Measurements from ENCODE around the gene CCDC15.

Gene CCDC15

DNA sequence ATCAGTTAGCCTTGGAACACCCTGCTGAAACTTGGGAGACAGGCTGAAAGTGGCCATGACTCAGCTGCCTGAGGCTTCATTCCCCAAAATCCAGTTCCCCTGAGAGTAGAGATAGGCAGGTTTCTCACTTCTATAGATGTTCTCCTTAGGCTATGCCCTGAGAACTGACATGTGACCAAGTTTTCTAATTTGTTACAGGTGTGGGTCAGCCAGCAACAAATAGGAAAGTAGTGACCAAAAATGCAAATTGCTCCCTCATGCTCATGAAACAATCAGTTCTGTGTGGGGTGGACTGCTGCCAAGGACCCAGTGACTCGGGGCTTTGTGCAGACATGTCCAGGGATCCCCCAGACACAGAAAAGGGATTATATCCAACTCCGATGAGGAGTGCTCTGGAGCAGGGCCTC, 7.3 kb upstream of the CCDC15 start:
- 73% methylated on average over 2 of the region's 2 CpGs for WGBS
- Histone ChIP-seq H3K4me2 (ENCODE audit: low read length, poor library complexity, severe bottlenecking) (no peak overlapping the region), H2BK5ac (ENCODE audit: low read depth, low read length, poor library complexity, severe bottlenecking) (no peak overlapping the region)

GRCh38 chr11:124950601-124951330, 3.2 kb upstream of the CCDC15 start:
- Histone ChIP-seq H4K91ac (ENCODE audit: low read length) (no peak overlapping the region), H3K4me2 (ENCODE audit: low read length, poor library complexity, severe bottlenecking) (no peak overlapping the region), H3K9me3 (ENCODE audit: control insufficient read depth, low read length) (peaks cover 2% of the 10 kb centered on the region), H3K27me3 (ENCODE audit: control insufficient read depth in 1 of 2, insufficient read depth in 1 of 2, low read length in 2 of 2) (no peaks in the 10 kb centered on the region), H3K9ac (ENCODE audit: low read length) (no peak overlapping the region), H3K27ac (ENCODE audit: low read length, poor library complexity, severe bottlenecking) (no peak overlapping the region), H4K8ac (ENCODE audit: low read length) (no peak overlapping the region), H3K4me3 (ENCODE audit: insufficient read depth in 1 of 2, low read depth in 1 of 2, low read length in 2 of 2) (no peak overlapping the region), H2BK12ac (ENCODE audit: low read length in 2 of 2) (no peak overlapping the region), H2BK5ac (ENCODE audit: low read depth, low read length, poor library complexity, severe bottlenecking) (no peak overlapping the region), H3K18ac (ENCODE audit: low read depth in 1 of 2, low read length in 2 of 2) (no peak overlapping the region), H2BK120ac (ENCODE audit: low read depth, low read length) (no peak overlapping the region), H3K4ac (ENCODE audit: low read depth in 1 of 2, low read length in 2 of 2) (no peak overlapping the region), H2AK5ac (ENCODE audit: low read length, severe bottlenecking) (no peak overlapping the region), H2AFZ (ENCODE audit: low read depth, low read length) (no peak overlapping the region), H2BK15ac (ENCODE audit: low read depth, poor library complexity, severe bottlenecking) (no peak overlapping the region), H3K4me1 (ENCODE audit: control insufficient read depth, insufficient read depth, low read depth, low read length) (peaks cover 2% of the 10 kb centered on the region), H3K79me1 (replicated peaks; ENCODE audit: low read length, poor library complexity, severe bottlenecking) (no peaks in the 10 kb centered on the region), H3K23ac (ENCODE audit: low read length in 2 of 2) (no peak overlapping the region), H3K36me3 (ENCODE audit: control insufficient read depth in 1 of 2, insufficient read depth in 2 of 2, low read depth in 1 of 2, low read length in 2 of 2) (no peaks in the 10 kb centered on the region), H3K14ac (ENCODE audit: low read length in 2 of 2) (no peak overlapping the region)
- DNase-seq = no peak

More for the DNA sequence above, 7.3 kb upstream of the CCDC15 start:
- H4K8ac ChIP-seq (ENCODE audit: low read length) = no peak overlapping the region
- H3K27ac ChIP-seq (ENCODE audit: low read length, poor library complexity, severe bottlenecking) = no peak overlapping the region
- no peak overlapping the region for H3K4ac ChIP-seq (ENCODE audit: low read depth in 1 of 2, low read length in 2 of 2)
- no peak overlapping the region for H2BK12ac ChIP-seq (ENCODE audit: low read length in 2 of 2)
- no peak overlapping the region for H3K14ac ChIP-seq (ENCODE audit: low read length in 2 of 2)
- no peak overlapping the region for H4K91ac ChIP-seq (ENCODE audit: low read length)
- H3K4me1 ChIP-seq (ENCODE audit: control insufficient read depth, insufficient read depth, low read depth, low read length) = no peaks in the 10 kb centered on the region
- H2AFZ ChIP-seq (ENCODE audit: low read depth, low read length) = no peak overlapping the region
- peak overlapping the region; percentile 68 for H3K9ac ChIP-seq (ENCODE audit: low read length)
- H3K36me3 ChIP-seq (ENCODE audit: control insufficient read depth in 1 of 2, insufficient read depth in 2 of 2, low read depth in 1 of 2, low read length in 2 of 2) = no peaks in the 10 kb centered on the region
- H3K18ac ChIP-seq (ENCODE audit: low read depth in 1 of 2, low read length in 2 of 2) = no peak overlapping the region
- no peak overlapping the region for H2BK120ac ChIP-seq (ENCODE audit: low read depth, low read length)
- H3K4me3 ChIP-seq (ENCODE audit: insufficient read depth in 1 of 2, low read depth in 1 of 2, low read length in 2 of 2) = no peak overlapping the region
- H3K9me3 ChIP-seq (ENCODE audit: control insufficient read depth, low read length) = peaks cover 2% of the 10 kb centered on the region
- DNase-seq = no peak
- H3K79me1 ChIP-seq (replicated peaks; ENCODE audit: low read length, poor library complexity, severe bottlenecking) = no peaks in the 10 kb centered on the region
- no peaks in the 10 kb centered on the region for H3K27me3 ChIP-seq (ENCODE audit: control insufficient read depth in 1 of 2, insufficient read depth in 1 of 2, low read length in 2 of 2)
- no peak overlapping the region for H2BK15ac ChIP-seq (ENCODE audit: low read depth, poor library complexity, severe bottlenecking)
- H2AK5ac ChIP-seq (ENCODE audit: low read length, severe bottlenecking) = no peak overlapping the region
- H3K23ac ChIP-seq (ENCODE audit: low read length in 2 of 2) = no peak overlapping the region

GRCh38 chr11:124951341-124951740, 2.7 kb upstream of the CCDC15 start:
- no peak overlapping the region for H3K18ac ChIP-seq (ENCODE audit: low read depth in 1 of 2, low read length in 2 of 2)
- no peaks in the 10 kb centered on the region for H3K27me3 ChIP-seq (ENCODE audit: control insufficient read depth in 1 of 2, insufficient read depth in 1 of 2, low read length in 2 of 2)
- WGBS = 87% methylated on average over 2 of the region's 3 CpGs
- H2AK5ac ChIP-seq (ENCODE audit: low read length, severe bottlenecking) = no peak overlapping the region
- no peak overlapping the region for H4K91ac ChIP-seq (ENCODE audit: low read length)
- H3K4me3 ChIP-seq (ENCODE audit: insufficient read depth in 1 of 2, low read depth in 1 of 2, low read length in 2 of 2) = no peak overlapping the region
- H3K36me3 ChIP-seq (ENCODE audit: control insufficient read depth in 1 of 2, insufficient read depth in 2 of 2, low read depth in 1 of 2, low read length in 2 of 2) = no peaks in the 10 kb centered on the region
- H3K9ac ChIP-seq (ENCODE audit: low read length) = no peak overlapping the region
- no peak overlapping the region for H2BK120ac ChIP-seq (ENCODE audit: low read depth, low read length)
- no peak overlapping the region for H3K27ac ChIP-seq (ENCODE audit: low read length, poor library complexity, severe bottlenecking)
- no peak overlapping the region for H3K4ac ChIP-seq (ENCODE audit: low read depth in 1 of 2, low read length in 2 of 2)
- H3K4me2 ChIP-seq (ENCODE audit: low read length, poor library complexity, severe bottlenecking) = no peak overlapping the region
- H4K8ac ChIP-seq (ENCODE audit: low read length) = no peak overlapping the region
- no peak overlapping the region for H2BK15ac ChIP-seq (ENCODE audit: low read depth, poor library complexity, severe bottlenecking)
- no peak overlapping the region for H2BK5ac ChIP-seq (ENCODE audit: low read depth, low read length, poor library complexity, severe bottlenecking)
- no peak for DNase-seq
- no peak overlapping the region for H2AFZ ChIP-seq (ENCODE audit: low read depth, low read length)
- no peak overlapping the region for H3K23ac ChIP-seq (ENCODE audit: low read length in 2 of 2)
- peaks cover 2% of the 10 kb centered on the region for H3K4me1 ChIP-seq (ENCODE audit: control insufficient read depth, insufficient read depth, low read depth, low read length)
- no peaks in the 10 kb centered on the region for H3K79me1 ChIP-seq (replicated peaks; ENCODE audit: low read length, poor library complexity, severe bottlenecking)
- no peak overlapping the region for H3K14ac ChIP-seq (ENCODE audit: low read length in 2 of 2)
- no peak overlapping the region for H2BK12ac ChIP-seq (ENCODE audit: low read length in 2 of 2)
- H3K9me3 ChIP-seq (ENCODE audit: control insufficient read depth, low read length) = peaks cover 2% of the 10 kb centered on the region

DNA sequence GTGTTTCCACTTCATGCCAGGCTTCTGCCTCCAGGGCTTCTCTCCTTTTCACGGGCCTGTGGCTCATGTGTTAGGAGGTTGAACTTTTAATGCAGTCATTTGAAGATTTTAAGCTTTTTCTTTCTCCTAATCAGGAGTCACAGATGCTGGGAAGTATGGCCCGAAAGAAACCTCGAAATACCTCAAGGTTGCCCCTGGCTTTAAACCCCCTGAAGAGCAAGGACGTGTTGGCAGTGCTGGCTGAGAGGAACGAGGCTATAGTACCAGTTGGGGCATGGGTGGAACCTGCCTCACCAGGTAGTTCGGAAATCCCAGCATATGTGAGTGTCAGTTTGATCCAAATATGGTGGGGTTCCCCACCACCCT, 571 bp downstream of the CCDC15 start:
- Histone ChIP-seq H3K4me1 (ENCODE audit: control insufficient read depth, insufficient read depth, low read depth, low read length) (peaks cover 2% of the 10 kb centered on the region), H2BK15ac (ENCODE audit: low read depth, poor library complexity, severe bottlenecking) (no peak overlapping the region), H3K4me2 (ENCODE audit: low read length, poor library complexity, severe bottlenecking) (peak overlapping the region; percentile 78), H3K27me3 (ENCODE audit: control insufficient read depth in 1 of 2, insufficient read depth in 1 of 2, low read length in 2 of 2) (no peaks in the 10 kb centered on the region), H2AFZ (ENCODE audit: low read depth, low read length) (no peak overlapping the region), H3K18ac (ENCODE audit: low read depth in 1 of 2, low read length in 2 of 2) (no peak overlapping the region), H3K14ac (ENCODE audit: low read length in 2 of 2) (no peak overlapping the region), H2BK12ac (ENCODE audit: low read length in 2 of 2) (no peak overlapping the region), H3K4ac (ENCODE audit: low read depth in 1 of 2, low read length in 2 of 2) (no peak overlapping the region), H3K9me3 (ENCODE audit: control insufficient read depth, low read length) (no peaks in the 10 kb centered on the region), H2BK5ac (ENCODE audit: low read depth, low read length, poor library complexity, severe bottlenecking) (no peak overlapping the region), H3K36me3 (ENCODE audit: control insufficient read depth in 1 of 2, insufficient read depth in 2 of 2, low read depth in 1 of 2, low read length in 2 of 2) (no peaks in the 10 kb centered on the region), H4K91ac (ENCODE audit: low read length) (no peak overlapping the region), H4K8ac (ENCODE audit: low read length) (no peak overlapping the region), H2AK5ac (ENCODE audit: low read length, severe bottlenecking) (no peak overlapping the region), H3K79me1 (replicated peaks; ENCODE audit: low read length, poor library complexity, severe bottlenecking) (no peaks in the 10 kb centered on the region), H3K23ac (ENCODE audit: low read length in 2 of 2) (no peak overlapping the region), H2BK120ac (ENCODE audit: low read depth, low read length) (no peak overlapping the region), H3K27ac (ENCODE audit: low read length, poor library complexity, severe bottlenecking) (no peak overlapping the region), H3K9ac (ENCODE audit: low read length) (peak overlapping the region; percentile 97), H3K4me3 (ENCODE audit: insufficient read depth in 1 of 2, low read depth in 1 of 2, low read length in 2 of 2) (peak overlapping the region in 1 of 2 experiments; percentile 96)
- 63% methylated on average over 5 of the region's 6 CpGs for WGBS
- DNase-seq = no peak
